ENCODE results near the gene INO80C. TPM values are rescaled to one million over a fixed set of nuclear protein-coding genes. Genes with fewer than 3 reads are reported as not detected.

The INO80C gene
- total RNA-seq, 1 donor from 2014 or later, result 24.6 TPM

DNA sequence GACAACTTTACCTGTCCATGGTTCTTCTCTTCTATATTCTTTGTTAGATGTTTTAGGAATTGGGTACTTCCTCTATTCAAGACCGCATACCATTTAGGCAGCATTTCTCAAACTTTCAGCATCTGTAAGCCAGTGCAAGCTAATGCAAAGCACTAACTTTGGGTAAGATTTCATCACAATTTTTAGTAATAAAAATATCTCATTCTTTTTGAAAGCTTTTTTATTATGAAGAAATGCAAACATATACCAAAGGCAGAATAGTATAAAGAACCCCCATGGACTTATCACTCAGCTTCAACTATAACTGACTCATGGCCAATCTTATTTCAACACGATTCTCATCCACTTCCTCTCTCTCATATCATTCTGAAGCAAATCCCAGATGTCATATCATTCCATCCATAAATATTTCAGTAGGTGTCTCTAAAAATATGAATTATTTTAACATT lies 32.9 kb downstream of the INO80C start:
- Histone ChIP-seq H3K4me3 (ENCODE audit: insufficient read depth, low read depth, low read length) (no peak overlapping the region), H3K4me1 (ENCODE audit: insufficient read depth, low read length) (peaks cover 20% of the 10 kb centered on the region), H3K36me3 (ENCODE audit: insufficient read depth, low read length) (no peaks in the 10 kb centered on the region), H3K9ac (ENCODE audit: low read length) (no peak overlapping the region), H3K9me3 (ENCODE audit: insufficient read depth, low read depth, low read length) (no peaks in the 10 kb centered on the region), H2AFZ (ENCODE audit: low read depth, low read length) (no peak overlapping the region), H3K4me2 (ENCODE audit: low read length) (no peak overlapping the region), H3K27ac (ENCODE audit: low read depth, low read length) (no peak overlapping the region), H4K20me1 (ENCODE audit: insufficient read depth, low read length) (no peaks in the 10 kb centered on the region), H3K27me3 (ENCODE audit: insufficient read depth, low read length) (no peaks in the 10 kb centered on the region), H3K79me2 (ENCODE audit: insufficient read depth, low read length) (no peaks in the 10 kb centered on the region)
- Mint-ChIP-seq H3K27ac (ENCODE audit: unreplicated experiment) (no peak overlapping the region), H3K9me3 (ENCODE audit: unreplicated experiment) (no peaks in the 10 kb centered on the region), H3K27me3 (ENCODE audit: low read depth, unreplicated experiment) (no peaks in the 10 kb centered on the region), H3K4me1 (ENCODE audit: low read depth, unreplicated experiment) (peaks cover 2% of the 10 kb centered on the region), H3K4me3 (ENCODE audit: unreplicated experiment) (no peak overlapping the region), H3K36me3 (ENCODE audit: low read depth, unreplicated experiment) (peaks cover 8% of the 10 kb centered on the region)
- TF ChIP-seq EZH2 (IDR thresholded peaks at IDR 0.05; ENCODE audit: insufficient read depth, low read length), result no peak
- TF ChIP-seq, protein P1, sequence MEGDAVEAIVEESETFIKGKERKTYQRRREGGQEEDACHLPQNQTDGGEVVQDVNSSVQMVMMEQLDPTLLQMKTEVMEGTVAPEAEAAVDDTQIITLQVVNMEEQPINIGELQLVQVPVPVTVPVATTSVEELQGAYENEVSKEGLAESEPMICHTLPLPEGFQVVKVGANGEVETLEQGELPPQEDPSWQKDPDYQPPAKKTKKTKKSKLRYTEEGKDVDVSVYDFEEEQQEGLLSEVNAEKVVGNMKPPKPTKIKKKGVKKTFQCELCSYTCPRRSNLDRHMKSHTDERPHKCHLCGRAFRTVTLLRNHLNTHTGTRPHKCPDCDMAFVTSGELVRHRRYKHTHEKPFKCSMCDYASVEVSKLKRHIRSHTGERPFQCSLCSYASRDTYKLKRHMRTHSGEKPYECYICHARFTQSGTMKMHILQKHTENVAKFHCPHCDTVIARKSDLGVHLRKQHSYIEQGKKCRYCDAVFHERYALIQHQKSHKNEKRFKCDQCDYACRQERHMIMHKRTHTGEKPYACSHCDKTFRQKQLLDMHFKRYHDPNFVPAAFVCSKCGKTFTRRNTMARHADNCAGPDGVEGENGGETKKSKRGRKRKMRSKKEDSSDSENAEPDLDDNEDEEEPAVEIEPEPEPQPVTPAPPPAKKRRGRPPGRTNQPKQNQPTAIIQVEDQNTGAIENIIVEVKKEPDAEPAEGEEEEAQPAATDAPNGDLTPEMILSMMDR (IDR thresholded peaks at IDR 0.05; ENCODE audit: insufficient read depth, low read depth, low read length), result no peak
- no peak for FAIRE-seq
- DNase-seq (ENCODE audit: low read depth), result no peak

DNA sequence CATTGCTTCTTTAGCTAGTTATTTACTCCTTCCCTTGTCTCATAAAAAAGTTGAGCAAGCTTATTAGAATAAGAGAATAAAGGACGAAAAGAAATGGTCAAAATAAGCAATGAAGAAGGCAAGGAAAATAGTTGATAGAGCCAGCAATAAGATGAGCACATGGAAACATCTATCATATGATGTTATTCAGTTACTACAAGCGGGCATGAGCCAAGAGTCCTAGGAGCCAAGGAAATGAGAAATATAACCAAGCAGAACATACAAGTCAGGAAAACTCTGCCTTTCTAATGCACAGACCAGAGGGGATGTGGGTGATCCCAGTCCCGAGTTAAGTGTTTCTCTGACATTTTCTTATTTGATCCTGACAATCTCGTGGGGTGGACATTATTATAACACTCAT lies 33.9 kb downstream of the INO80C start:
- Mint-ChIP-seq H3K36me3 (ENCODE audit: low read depth, unreplicated experiment) (peaks cover 5% of the 10 kb centered on the region), H3K27me3 (ENCODE audit: low read depth, unreplicated experiment) (no peaks in the 10 kb centered on the region), H3K4me3 (ENCODE audit: unreplicated experiment) (no peak overlapping the region), H3K27ac (ENCODE audit: unreplicated experiment) (no peak overlapping the region), H3K9me3 (ENCODE audit: unreplicated experiment) (no peaks in the 10 kb centered on the region), H3K4me1 (ENCODE audit: low read depth, unreplicated experiment) (peaks cover 5% of the 10 kb centered on the region)
- H3K4me1 ChIP-seq (ENCODE audit: insufficient read depth, low read length), result peaks cover 26% of the 10 kb centered on the region
- no peaks in the 10 kb centered on the region for H3K36me3 ChIP-seq (ENCODE audit: insufficient read depth, low read length)
- TF ChIP-seq, protein P1 (IDR thresholded peaks at IDR 0.05; ENCODE audit: insufficient read depth, low read depth, low read length), result no peak
- TF ChIP-seq EZH2 (IDR thresholded peaks at IDR 0.05; ENCODE audit: insufficient read depth, low read length), result no peak
- H4K20me1 ChIP-seq (ENCODE audit: insufficient read depth, low read length), result no peaks in the 10 kb centered on the region
- H3K9ac ChIP-seq (ENCODE audit: low read length), result no peak overlapping the region
- no peak overlapping the region for H3K4me3 ChIP-seq (ENCODE audit: insufficient read depth, low read depth, low read length)
- H3K79me2 ChIP-seq (ENCODE audit: insufficient read depth, low read length), result no peaks in the 10 kb centered on the region
- FAIRE-seq (no peak), DNase-seq (ENCODE audit: low read depth) (no peak)
- H3K4me2 ChIP-seq (ENCODE audit: low read length), result no peak overlapping the region
- no peaks in the 10 kb centered on the region for H3K9me3 ChIP-seq (ENCODE audit: insufficient read depth, low read depth, low read length)
- H3K27ac ChIP-seq (ENCODE audit: low read depth, low read length), result no peak overlapping the region
- H3K27me3 ChIP-seq (ENCODE audit: insufficient read depth, low read length), result no peaks in the 10 kb centered on the region
- no peak overlapping the region for H2AFZ ChIP-seq (ENCODE audit: low read depth, low read length)

DNA sequence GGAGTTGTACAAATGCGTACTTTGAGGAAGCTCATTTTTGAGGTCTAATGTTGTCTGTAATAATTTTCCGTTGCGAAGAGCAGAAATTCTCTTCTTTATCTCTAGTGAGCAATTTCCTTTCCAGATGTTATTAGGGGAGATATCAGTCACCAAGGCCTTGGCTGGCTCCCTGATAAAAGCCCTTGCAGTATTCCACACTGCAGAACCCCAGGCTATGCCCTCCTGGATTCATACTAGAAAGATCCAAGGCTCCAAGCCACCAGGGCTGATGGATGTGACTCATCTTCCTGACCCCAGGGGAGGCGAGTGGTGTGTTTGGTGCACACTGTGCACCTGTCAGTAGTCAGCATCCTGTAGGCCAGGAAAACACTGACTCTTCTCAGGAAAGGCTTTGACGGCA lies 34.7 kb downstream of the INO80C start:
- no peaks in the 10 kb centered on the region for H3K9me3 Mint-ChIP-seq (ENCODE audit: unreplicated experiment)
- Histone ChIP-seq H2AFZ (ENCODE audit: low read depth, low read length) (no peak overlapping the region), H3K4me1 (ENCODE audit: insufficient read depth, low read length) (peaks cover 34% of the 10 kb centered on the region), H3K4me3 (ENCODE audit: insufficient read depth, low read depth, low read length) (no peak overlapping the region), H3K4me2 (ENCODE audit: low read length) (no peak overlapping the region), H3K27me3 (ENCODE audit: insufficient read depth, low read length) (no peaks in the 10 kb centered on the region), H3K9me3 (ENCODE audit: insufficient read depth, low read depth, low read length) (no peaks in the 10 kb centered on the region), H3K27ac (ENCODE audit: low read depth, low read length) (peak overlapping the region; percentile 31), H3K36me3 (ENCODE audit: insufficient read depth, low read length) (no peaks in the 10 kb centered on the region), H4K20me1 (ENCODE audit: insufficient read depth, low read length) (no peaks in the 10 kb centered on the region), H3K9ac (ENCODE audit: low read length) (no peak overlapping the region), H3K79me2 (ENCODE audit: insufficient read depth, low read length) (no peaks in the 10 kb centered on the region)
- peaks cover 11% of the 10 kb centered on the region for H3K4me1 Mint-ChIP-seq (ENCODE audit: low read depth, unreplicated experiment)
- no peak overlapping the region for H3K4me3 Mint-ChIP-seq (ENCODE audit: unreplicated experiment)
- TF ChIP-seq, protein P1 (IDR thresholded peaks at IDR 0.05; ENCODE audit: insufficient read depth, low read depth, low read length), result no peak
- TF ChIP-seq EZH2 (IDR thresholded peaks at IDR 0.05; ENCODE audit: insufficient read depth, low read length), result no peak
- no peak overlapping the region for H3K27ac Mint-ChIP-seq (ENCODE audit: unreplicated experiment)
- no peak for FAIRE-seq
- DNase-seq (ENCODE audit: low read depth), result peak; percentile 15
- H3K36me3 Mint-ChIP-seq (ENCODE audit: low read depth, unreplicated experiment), result no peaks in the 10 kb centered on the region
- no peaks in the 10 kb centered on the region for H3K27me3 Mint-ChIP-seq (ENCODE audit: low read depth, unreplicated experiment)

Measured in astrocyte (in vitro differentiated cells and primary cell).